GM21447 (cell line): ENCODE results near the gene DBF4B.

ENCODE experiments used
- ATAC-seq: cut with Tn5 transposase; IDR thresholded peaks from one replicate; pipeline ENCODE4 v1.9.1; 2021; ENCODE audit not compliant: unreplicated experiment

The DBF4B gene

GRCh38 chr17:44759086-44759915 lies 50.8 kb downstream of the DBF4B start:
- no peak for ATAC-seq

- no peak for ATAC-seq
Measured at GRCh38 chr17:44759916-44760243, 51.4 kb downstream of the DBF4B start.

DNA sequence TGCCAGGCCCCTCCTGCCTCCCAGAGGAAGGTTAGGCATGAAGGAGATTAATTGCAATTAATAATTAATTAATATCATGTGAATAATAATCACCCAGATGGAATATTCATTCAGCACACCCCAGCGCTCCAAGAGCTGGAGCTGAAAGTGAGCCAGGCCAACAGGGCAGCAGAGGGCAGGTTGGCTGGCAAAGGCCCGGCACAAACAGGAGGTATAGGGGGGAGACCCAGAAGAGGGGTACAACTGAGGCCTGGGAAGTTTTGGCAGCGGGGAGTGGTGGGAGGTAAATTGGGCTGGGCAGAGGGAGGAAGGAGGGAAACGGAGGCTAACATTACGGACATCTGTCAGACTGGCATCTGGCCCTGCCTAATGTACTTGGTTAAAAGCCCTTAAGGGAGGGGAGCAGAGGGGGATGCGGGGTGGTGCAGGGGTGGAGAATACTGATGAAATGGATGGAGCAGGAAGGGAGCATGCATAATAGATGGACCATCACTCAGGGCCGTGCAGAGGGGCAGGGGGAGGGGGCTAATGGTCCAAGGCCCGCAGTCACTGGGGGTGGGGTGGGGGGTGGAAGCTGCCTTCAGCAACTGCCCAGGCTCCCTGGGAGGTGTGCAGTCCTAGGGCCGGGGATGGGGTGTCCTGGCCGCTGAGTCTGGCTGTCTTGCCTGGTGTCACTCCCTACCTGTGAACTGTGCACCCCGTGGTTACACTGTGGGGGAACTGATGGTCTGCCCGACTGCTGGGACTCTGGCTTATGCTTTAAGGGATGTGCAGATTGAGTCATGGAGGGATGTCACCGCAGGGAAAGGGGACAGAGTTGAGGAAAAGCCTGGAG lies 52.2 kb downstream of the DBF4B start:
- no peak for ATAC-seq

GRCh38 chr17:44761932-44762810 lies 53.7 kb downstream of the DBF4B start:
- ATAC-seq = no peak

DNA sequence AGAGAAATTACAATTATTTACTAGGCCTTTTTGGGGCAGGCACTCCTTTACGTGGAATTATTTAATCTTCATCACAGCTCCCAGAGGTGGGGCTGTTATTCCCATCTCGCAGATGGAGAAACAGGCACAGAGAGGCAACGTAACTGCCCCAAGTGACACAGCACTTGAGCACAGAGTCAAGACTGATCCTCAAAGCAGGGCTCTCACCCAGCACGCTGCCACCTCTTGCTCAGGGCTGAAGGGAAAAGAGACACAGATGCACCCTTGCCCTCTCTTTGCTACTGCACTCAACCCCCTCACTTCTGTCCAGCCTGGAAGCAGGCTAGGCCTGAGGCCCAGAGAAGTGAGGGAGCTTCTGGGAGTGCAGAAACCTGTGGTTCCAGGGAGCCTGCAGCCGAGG lies 54.7 kb downstream of the DBF4B start:
- ATAC-seq = no peak

DNA sequence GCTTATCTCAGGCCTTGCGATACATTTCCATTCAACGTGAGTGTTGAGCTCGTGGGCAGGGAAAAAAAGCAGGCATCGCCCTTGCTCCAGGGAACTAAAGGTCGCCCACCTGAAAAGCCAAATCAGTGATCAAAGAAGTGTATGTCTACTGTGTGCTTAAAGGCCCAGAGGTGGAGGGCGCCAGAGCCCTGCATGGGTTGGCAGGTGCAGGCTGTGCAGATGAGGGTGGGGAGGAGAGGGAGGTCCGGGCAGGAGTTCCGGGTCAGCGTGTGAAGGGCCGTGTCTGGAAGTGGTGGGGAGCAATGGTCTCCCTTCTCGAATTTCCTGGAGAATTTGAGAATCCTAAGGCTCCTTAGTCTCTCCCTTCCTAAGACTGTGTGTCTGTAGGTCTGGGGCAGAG lies 57.5 kb downstream of the DBF4B start:
- ATAC-seq = no peak

GRCh38 chr17:44766409-44767038 lies 58.1 kb downstream of the DBF4B start:
- ATAC-seq = no peak

DNA sequence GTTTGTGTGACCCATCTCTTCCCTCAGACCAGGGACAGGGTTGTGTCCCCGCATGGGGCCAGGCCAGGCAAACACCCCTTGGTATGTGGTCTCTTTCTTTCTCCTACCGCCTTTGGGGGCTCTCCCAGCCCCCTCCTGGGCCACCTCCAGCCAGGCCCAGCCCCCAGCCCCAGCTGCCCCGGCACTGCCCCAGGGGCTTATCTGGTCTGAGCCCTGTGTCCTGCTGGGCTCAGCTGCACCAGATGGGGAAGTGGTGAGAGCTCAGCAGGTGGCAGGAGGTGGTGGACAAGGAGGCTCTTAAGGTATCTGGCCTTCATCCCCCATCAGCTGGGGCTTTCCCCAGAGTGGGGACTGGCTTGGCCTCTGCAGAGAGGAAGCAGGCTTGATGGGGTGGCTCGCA lies 59.0 kb downstream of the DBF4B start:
- ATAC-seq = no peak

- ATAC-seq = no peak
Measured at GRCh38 chr17:44768505-44769142, 60.2 kb downstream of the DBF4B start.

GRCh38 chr17:44769230-44769629 lies 60.8 kb downstream of the DBF4B start:
- no peak for ATAC-seq

DNA sequence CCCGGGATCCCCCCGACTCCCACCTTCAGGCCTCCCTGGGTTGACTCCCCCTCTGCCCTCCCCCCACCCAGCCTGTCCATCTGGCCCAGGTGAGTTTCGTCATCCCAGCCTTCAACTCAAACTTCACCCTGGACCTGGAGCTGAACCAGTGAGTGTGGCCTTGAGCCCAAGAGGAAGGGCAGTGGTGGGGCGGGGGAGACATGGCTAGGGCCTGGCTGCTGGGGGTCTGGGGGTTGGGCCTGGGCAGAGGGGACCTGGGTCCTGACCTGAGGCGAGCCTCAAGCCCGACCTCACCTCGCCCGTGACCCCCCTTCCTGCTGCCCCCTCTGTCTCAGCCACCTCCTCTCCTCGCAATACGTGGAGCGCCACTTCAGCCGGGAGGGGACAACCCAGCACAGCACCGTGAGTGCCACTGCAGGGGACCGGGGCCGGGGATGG lies 61.2 kb downstream of the DBF4B start:
- ATAC-seq = no peak

GRCh38 chr17:44770166-44770925 lies 61.9 kb downstream of the DBF4B start:
- ATAC-seq = no peak

DNA sequence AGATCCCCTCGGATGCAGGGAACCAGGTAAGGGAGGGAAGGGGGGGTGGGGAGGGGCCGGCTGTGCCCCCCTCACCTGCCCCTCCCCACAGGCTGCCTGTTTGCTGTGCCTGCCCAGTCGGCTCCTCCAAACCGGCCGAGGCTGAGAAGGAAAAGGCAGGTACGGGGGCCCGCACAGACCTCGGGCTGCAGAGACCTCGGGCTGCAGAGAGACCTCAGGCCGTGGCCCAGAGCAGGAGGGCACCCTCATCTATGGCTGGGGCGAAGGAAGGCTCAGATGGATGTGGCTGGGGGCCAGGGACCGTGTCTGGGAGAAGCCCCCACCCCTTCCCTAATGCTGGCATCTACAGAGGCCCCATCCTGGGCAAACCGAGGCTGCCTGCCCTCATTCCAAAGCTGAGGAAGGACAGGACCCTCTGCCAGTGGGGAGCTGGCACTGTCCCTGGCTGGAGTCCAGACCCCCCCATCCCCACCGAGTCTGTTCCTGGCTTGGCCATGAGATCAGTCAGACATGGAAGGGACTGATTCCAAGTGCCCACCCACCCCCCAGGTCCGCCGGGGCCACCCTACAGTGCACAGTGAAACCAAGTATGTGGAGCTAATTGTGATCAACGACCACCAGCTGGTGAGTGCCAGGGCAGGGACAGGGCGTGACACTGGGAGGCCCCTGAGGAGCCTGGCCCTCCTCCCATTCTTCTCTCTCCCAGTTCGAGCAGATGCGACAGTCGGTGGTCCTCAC lies 64.0 kb downstream of the DBF4B start:
- ATAC-seq = no peak

- no peak for ATAC-seq
Measured at GRCh38 chr17:44773140-44773539, 64.7 kb downstream of the DBF4B start.

- ATAC-seq = peak; percentile 33
Measured at GRCh38 chr17:44774271-44775135, 66.0 kb downstream of the DBF4B start.

DNA sequence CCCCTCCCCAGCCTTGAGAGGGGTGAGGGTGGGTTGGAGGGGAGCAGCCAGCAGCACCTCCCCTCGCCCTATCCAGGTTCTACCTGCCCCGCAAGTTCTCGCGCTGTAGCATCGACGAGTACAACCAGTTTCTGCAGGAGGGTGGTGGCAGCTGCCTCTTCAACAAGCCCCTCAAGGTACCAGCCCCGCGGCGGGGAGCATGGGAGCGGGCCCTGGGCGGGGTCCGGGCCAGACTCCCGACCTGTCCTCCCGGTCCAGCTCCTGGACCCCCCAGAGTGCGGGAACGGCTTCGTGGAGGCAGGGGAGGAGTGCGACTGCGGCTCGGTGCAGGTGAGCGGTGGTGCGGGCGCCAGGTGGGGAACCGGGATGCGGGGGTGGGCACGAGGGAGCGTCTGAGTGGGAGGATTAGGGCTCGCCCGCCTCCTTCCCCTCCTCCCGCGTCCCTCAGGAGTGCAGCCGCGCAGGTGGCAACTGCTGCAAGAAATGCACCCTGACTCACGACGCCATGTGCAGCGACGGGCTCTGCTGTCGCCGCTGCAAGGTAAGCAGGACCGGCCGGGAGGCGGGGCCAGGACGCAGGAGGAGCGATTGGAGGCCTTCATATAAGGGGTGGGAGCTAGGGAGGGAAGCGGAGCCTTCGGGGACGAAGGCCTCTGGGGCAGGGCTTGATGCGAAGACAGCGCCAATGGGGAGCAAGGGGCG lies 66.8 kb downstream of the DBF4B start:
- peak; percentile 88 for ATAC-seq

- ATAC-seq = peak; percentile 1
Measured at GRCh38 chr17:44775838-44776621, 67.6 kb downstream of the DBF4B start.
